K562 (cell line): Measurements from ENCODE around the gene BCAP31. TPM values are rescaled to one million over a fixed set of nuclear protein-coding genes. Genes with fewer than 3 reads are reported as not detected.

ENCODE experiments used
- ATAC-seq: fragments of 200-7000 bp; cut with Tn5 transposase; 3 replicates; pipeline ENCODE4 v1.9.1; 2020; ENCODE audit warnings: moderate library complexity
- BruUV-seq: library from RNA; stranded (reverse); fragments of 400-500 nt; replicated peaks from 2 replicates; lab custom pipeline; 2021; lab: Mats Ljungman, UMichigan
- CTCF ChIA-PET: fragments of 300-600 bp; formaldehyde crosslinking; extraction: SDS; loops from one replicate; lab custom pipeline; 2021; ENCODE audit warnings: low intra/inter-chr PET ratio; lab: Yijun Ruan, JAX
- POLR2A ChIA-PET: fragments of 300-600, 350-650 bp; sonication (Branson Sonifier 250); formaldehyde crosslinking; extraction: SDS; loops from one replicate; lab custom pipeline; 2021; ENCODE audit warnings: antibody characterized with exemption, inconsistent platforms; lab: Yijun Ruan, JAX
- DNase-seq, 4 experiments: peaks; one replicate each; pipeline versions ENCODE4 v3.0.0 to v3.0.0-alpha.2; 2011 to 2018; ENCODE audit warnings: low spot score in 3 of 4, mixed read lengths in 3 of 4; ENCODE audit errors: extremely low read depth in 1 of 4
- FAIRE-seq: peaks from 2 replicates; lab custom pipeline; 2011; peaks lifted over from hg19 to GRCh38; lab: Jason Lieb, UNC
- H2AFZ ChIP-seq: 2 replicates; pipeline ENCODE4 v1.6.0; 2011; ENCODE audit warnings: low read depth, low read length, control low read depth, inconsistent platforms
- H3K27ac ChIP-seq: fragments of 200-600 bp; 3 replicates; pipeline ENCODE4 v1.8.0; 2011; ENCODE audit warnings: low read depth, mild to moderate bottlenecking, control low read depth, inconsistent platforms, low read length, moderate library complexity, mixed read lengths; ENCODE audit errors: extremely low read depth
- H3K27me3 ChIP-seq, 2 experiments: fragments of 300-600 bp in 1 of 2; 2 replicates in 1 of 2; 3 replicates in 1 of 2; pipeline versions ENCODE4 v1.6.0 to v1.8.0; 2011; ENCODE audit warnings: inconsistent platforms in 2 of 2, low read length in 2 of 2, mild to moderate bottlenecking in 1 of 2, mixed read lengths in 1 of 2, moderate library complexity in 1 of 2; ENCODE audit not compliant: control insufficient read depth in 2 of 2, insufficient read depth in 2 of 2
- H3K36me3 ChIP-seq: fragments of 300-600 bp; 3 replicates; pipeline ENCODE4 v1.8.0; 2011; ENCODE audit warnings: mild to moderate bottlenecking, low read length, inconsistent platforms; ENCODE audit not compliant: control insufficient read depth, insufficient read depth
- H3K4me1 ChIP-seq, 2 experiments: fragments of 200-600 bp in 1 of 2; replicated peaks in 1 of 2; 2 replicates in 1 of 2; 3 replicates in 1 of 2; pipeline versions ENCODE4 v1.5.1 to v1.8.0; 2011; ENCODE audit warnings: inconsistent platforms in 2 of 2, low read length in 2 of 2, mild to moderate bottlenecking in 1 of 2, mixed read lengths in 1 of 2, moderate library complexity in 1 of 2; ENCODE audit not compliant: control insufficient read depth in 2 of 2, insufficient read depth in 2 of 2
- H3K4me2 ChIP-seq: 2 replicates; pipeline ENCODE4 v1.6.1; 2011; ENCODE audit warnings: low read length, control low read depth, inconsistent platforms, mixed read lengths; ENCODE audit not compliant: insufficient read depth
- H3K4me3 ChIP-seq: fragments of 200-600 bp; sonication (generic), shearing (Covaris generic); 2 replicates; pipeline ENCODE4 v1.5.1; 2016; ENCODE audit warnings: control low read depth, inconsistent platforms
- H3K79me2 ChIP-seq: fragments of 200-600 bp; 3 replicates; pipeline ENCODE4 v1.8.0; 2011; ENCODE audit warnings: low read length, inconsistent platforms; ENCODE audit not compliant: control insufficient read depth, insufficient read depth
- H3K9ac ChIP-seq, 2 experiments: 2 replicates each; pipeline versions ENCODE4 v1.6.0 to v1.6.1; 2011; ENCODE audit warnings: low read depth in 2 of 2, low read length in 2 of 2, control low read depth in 1 of 2, inconsistent platforms in 1 of 2, mild to moderate bottlenecking in 1 of 2, mixed read lengths in 1 of 2; ENCODE audit not compliant: insufficient read depth in 1 of 2
- H3K9me1 ChIP-seq: one replicate; pipeline ENCODE4 v1.6.0; 2011; ENCODE audit warnings: inconsistent platforms, mild to moderate bottlenecking, low read length, moderate library complexity; ENCODE audit not compliant: control insufficient read depth, insufficient read depth
- H3K9me3 ChIP-seq: replicated peaks from 2 replicates; pipeline ENCODE4 v1.5.1; 2011; ENCODE audit warnings: low read depth, low read length, inconsistent platforms; ENCODE audit not compliant: control insufficient read depth, insufficient read depth
- H4K20me1 ChIP-seq: replicated peaks from 2 replicates; pipeline ENCODE4 v1.6.1; 2011; ENCODE audit warnings: low read length, inconsistent platforms, mixed read lengths; ENCODE audit not compliant: control insufficient read depth, insufficient read depth
- BRF1 ChIP-seq: IDR thresholded peaks from 3 replicates; pipeline ENCODE4 v1.6.1; 2011; ENCODE audit warnings: borderline replicate concordance, mild to moderate bottlenecking; ENCODE audit not compliant: insufficient read length; ENCODE audit errors: extremely low read depth
- CTCF ChIP-seq, 3 experiments: IDR thresholded peaks in 2 of 3; conservative IDR thresholded peaks in 1 of 3; 2 replicates each; pipeline ENCODE4 v1.5.1; 2011 to 2012; ENCODE audit warnings: low read length in 3 of 3, mild to moderate bottlenecking in 3 of 3, control low read depth in 2 of 3, improper control_type of control experiment in 1 of 3, inconsistent platforms in 1 of 3, low read depth in 1 of 3, mixed read lengths in 1 of 3, moderate library complexity in 1 of 3; ENCODE audit not compliant: insufficient read depth in 2 of 3
- FOXK2 ChIP-seq, 2 experiments: fragments of 450-650 bp; IDR thresholded peaks in 1 of 2; conservative IDR thresholded peaks in 1 of 2; 2 replicates each; pipeline ENCODE4 v1.6.1; 2016; ENCODE audit warnings: low read depth in 2 of 2, mild to moderate bottlenecking in 1 of 2
- POLR2G ChIP-seq: fragments of 200-400 bp; formaldehyde crosslinking; IDR thresholded peaks from 2 replicates; pipeline ENCODE4 v1.6.1; 2017; ENCODE audit warnings: low read depth, mild to moderate bottlenecking, antibody characterized with exemption, low read length, moderate library complexity
- RBFOX2 ChIP-seq: fragments of 200-400 bp; formaldehyde crosslinking; IDR thresholded peaks from 2 replicates; pipeline ENCODE4 v1.6.1; 2017; ENCODE audit warnings: low read depth, mild to moderate bottlenecking, low read length, moderate library complexity
- WGBS: fragments of 100-300 bp; shearing (Covaris generic); methylation state at CpG from one replicate; pipeline ENCODE4 v1.1.6; 2016; ENCODE audit warnings: low coverage, mixed read lengths; ENCODE audit not compliant: insufficient coverage; ENCODE audit errors: missing lambda C conversion rate; 5-methylcytosine and 5-hydroxymethylcytosine counted together
- in situ Hi-C: fragments of 300-500 bp; cut with MboI; formaldehyde crosslinking; loops from 4 replicates; pipeline ENCODE4 v1.15.0; 2018; ENCODE audit warnings: inconsistent platforms, mixed read lengths
- intact Hi-C: fragments of 100-400 bp; cut with micrococcal nuclease; formaldehyde crosslinking; loops from 2 replicates; pipeline ENCODE4 v1.14.2; 2022
- polyA plus RNA-seq, 8 experiments: library from polyadenylated mRNA; depleted of rRNA in 4 of 8; stranded (reverse) in 5 of 8; unstranded in 3 of 8; fragments of >200 nt; fragmentation: Nextera tagmentation in 2 of 8; fragmentation: Illumina TruSeq in 1 of 8; extraction: Ambion mirVana in 2 of 8; extraction: Trizol in 1 of 8; gene quantifications; 2 replicates each; pipeline versions ENCODE4 v1.2.1 to v1.2.3, GENCODE V29; 2011 to 2014; ENCODE audit warnings: inconsistent platforms in 1 of 8, missing spikeins in 1 of 8
- total RNA-seq, 7 experiments: library from RNA; depleted of rRNA in 6 of 7; stranded (reverse); fragments of >200 nt in 6 of 7; fragmentation: Illumina TruSeq in 2 of 7; extraction: Trizol in 2 of 7; gene quantifications; 2 replicates each; pipeline versions ENCODE4 v1.2.1 to v1.2.3, GENCODE V29; 2011 to 2021; ENCODE audit warnings: low replicate concordance in 1 of 7

The BCAP31 gene
- total and polyA plus RNA-seq, 9 of the 15 experiments (the other 6 are each of a cell fraction or from before 2014, with no cell fraction given): 156 to 683 (median 188) TPM

- DNase-seq: no peak
- H4K20me1 ChIP-seq: no peaks in the 10 kb centered on the region
- peaks cover 14% of the 10 kb centered on the region for H3K79me2 ChIP-seq
- peak overlapping the region in 1 of 2 experiments; percentile 58; a peak in 1 of 4 replicates for H3K9ac ChIP-seq
- WGBS: 78% methylated on average over 12 of the region's 22 CpGs
- H3K9me1 ChIP-seq: no peaks in the 10 kb centered on the region
- ChIA-PET CTCF (no interaction called here), POLR2A (no interaction called here)
- ATAC-seq: no peak
- intact Hi-C loops (loop anchor here (5.0 kb wide), 1 partner anchor 159 kb away; the partner anchor contains the start of gene ARHGAP4), in situ Hi-C loops (no loop called here)
- H3K27ac ChIP-seq: no peak overlapping the region
- FAIRE-seq: no peak
- H3K27me3 ChIP-seq: no peaks in the 10 kb centered on the region
- H3K4me1 ChIP-seq: peaks cover 15 to 96% of the 10 kb centered on the region in 2 experiments
- H3K4me2 ChIP-seq: no peak overlapping the region
- TF ChIP-seq FOXK2 (conservative IDR thresholded peaks at IDR 0.05 in 1 of 2, IDR thresholded peaks at IDR 0.05 in 1 of 2; ENCODE audit: low read depth in 2 of 2) (no peak), BRF1 (no peak), POLR2G (peak; percentile 13), RBFOX2 (peak; percentile 31; the same call in 1 of the 2 replicates), CTCF (IDR thresholded peaks at IDR 0.05 in 2 of 3, conservative IDR thresholded peaks at IDR 0.05 in 1 of 3; ENCODE audit: insufficient read depth in 2 of 3, low read depth in 1 of 3, low read length in 3 of 3) (0 out of 6 replicates have a peak, but pooled peaks of 1 of the 3 experiments have one; percentile 15)
- BruUV-seq: no TSS peak
- H3K36me3 ChIP-seq: no peaks in the 10 kb centered on the region
- H3K9me3 ChIP-seq: no peaks in the 10 kb centered on the region
- H2AFZ ChIP-seq: no peak overlapping the region
- no peak overlapping the region for H3K4me3 ChIP-seq
These were observed 44.3 kb upstream of the BCAP31 start for GRCh38 chrX:153768311-153769157.
